Adrenal gland (tissue), 5 donors: ENCODE data around the gene DUS3L.

ENCODE experiments used
- CTCF ChIP-seq, 6 experiments: fragments of 450-650 bp in 4 of 6; fragments of 200-600 bp in 2 of 6; sonication (generic) in 1 of 6; IDR thresholded peaks; 1 replicate in 5 of 6; 2 replicates in 1 of 6; pipeline versions ENCODE4 v1.5.1 to v1.8.0; 2016 to 2021; ENCODE audit warnings: antibody characterized with exemption in 6 of 6, mild to moderate bottlenecking in 2 of 6, moderate library complexity in 1 of 6
- POLR2A ChIP-seq, 2 donors: fragments of 450-650 bp; IDR thresholded peaks; one replicate each; pipeline ENCODE4 v1.6.1; 2017; ENCODE audit warnings: antibody characterized with exemption in 2 of 2, mild to moderate bottlenecking in 2 of 2, moderate library complexity in 1 of 2
- donor health status: DM: no; HTN: no; CAD: no.

DNA sequence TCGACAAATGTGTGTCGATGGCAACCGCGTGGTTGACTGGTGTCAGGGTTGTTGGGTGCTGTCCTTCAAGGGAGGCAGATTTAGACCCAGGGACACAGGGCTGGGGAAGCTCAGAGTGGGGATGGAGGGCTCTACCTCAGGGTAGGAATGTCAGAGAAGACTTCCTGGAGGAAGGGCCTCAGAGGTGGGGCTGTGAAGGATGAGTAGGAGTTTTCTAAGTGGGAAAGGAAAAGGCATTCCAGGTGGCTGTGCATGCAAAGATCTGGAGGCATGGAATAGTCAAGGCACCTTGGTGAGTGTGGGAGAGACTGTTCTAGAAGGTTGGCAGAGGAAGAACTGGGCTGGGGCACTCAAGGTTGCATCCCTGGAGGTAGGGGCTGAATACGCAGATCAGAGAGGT, 15.9 kb upstream of the DUS3L start:
- no peak for TF ChIP-seq CTCF (IDR thresholded peaks at IDR 0.05)
- TF ChIP-seq POLR2A (IDR thresholded peaks at IDR 0.05): no peak
